LNCAP (cell line): ENCODE measurements around the gene KCNMA1.

Source experiments
- CTCF ChIP-seq: fragments of 450-650 bp; IDR thresholded peaks from 2 replicates; pipeline ENCODE4 v1.5.1; 2017; ENCODE audit warnings: mild to moderate bottlenecking

The KCNMA1 gene

DNA sequence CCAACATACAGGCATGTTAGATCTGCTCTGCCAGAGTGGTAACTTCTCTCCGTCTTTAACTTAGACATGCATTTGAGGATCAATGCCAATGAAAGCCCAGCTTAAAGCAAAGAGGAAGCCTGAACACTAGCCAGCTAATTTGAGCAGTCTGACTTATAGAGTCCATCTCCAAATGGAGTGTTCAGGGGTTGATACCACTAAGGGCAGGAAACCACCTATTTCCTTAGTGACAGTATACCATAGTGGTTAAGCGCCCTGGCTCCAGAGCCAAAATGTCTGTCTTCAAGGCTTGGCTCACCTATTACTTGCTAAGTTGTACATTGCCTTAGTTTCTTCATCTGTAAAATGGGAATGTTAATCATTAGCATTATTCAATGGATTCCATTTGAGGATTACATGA is 678.5 kb downstream of the KCNMA1 start:
- TF ChIP-seq CTCF: no peak

- no peak for TF ChIP-seq CTCF
Observed at GRCh38 chr10:76954838-76955237, 682.8 kb downstream of the KCNMA1 start.

GRCh38 chr10:76950354-76950753 is 687.3 kb downstream of the KCNMA1 start:
- TF ChIP-seq CTCF: no peak

DNA sequence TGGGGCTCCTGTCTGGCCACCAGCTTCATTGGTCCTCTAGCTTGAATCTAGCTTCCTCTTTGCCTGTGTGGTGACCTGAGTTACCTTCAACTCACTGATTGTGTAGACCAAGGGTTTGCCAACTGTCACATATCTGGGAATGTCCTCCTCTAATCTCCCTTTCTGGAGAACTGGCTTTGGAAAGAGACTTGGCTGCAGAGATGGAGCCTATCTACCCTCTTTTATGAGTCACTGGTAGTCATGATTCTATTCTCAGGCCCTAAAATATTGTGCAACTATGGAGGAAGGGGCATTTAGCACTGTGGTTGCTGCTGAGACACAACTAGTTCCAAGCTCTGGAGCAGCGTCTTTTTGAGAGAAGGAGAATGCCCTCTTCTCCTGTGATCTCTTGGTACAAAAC is 691.3 kb downstream of the KCNMA1 start:
- TF ChIP-seq CTCF: no peak

DNA sequence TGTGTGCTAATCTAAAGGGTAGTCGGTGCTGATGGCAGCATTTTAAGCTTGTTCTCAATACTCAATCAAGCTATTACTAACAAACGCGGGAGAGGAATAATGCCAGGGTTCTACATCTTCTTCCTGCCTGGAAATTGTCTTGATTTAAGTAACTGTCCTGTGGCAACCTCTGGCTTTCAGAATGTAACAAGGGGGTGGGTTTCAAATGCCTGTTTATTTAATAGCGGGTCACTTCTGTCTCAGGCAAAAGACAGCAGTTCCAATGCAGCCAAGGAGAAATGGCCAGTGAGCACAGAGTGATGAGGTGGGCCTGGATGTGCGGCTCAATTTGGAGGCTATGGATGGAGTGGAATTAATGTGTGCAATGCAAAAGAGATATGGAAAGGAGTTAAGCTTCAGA is 692.4 kb downstream of the KCNMA1 start:
- no peak for TF ChIP-seq CTCF

GRCh38 chr10:76944640-76945039 is 693.0 kb downstream of the KCNMA1 start:
- no peak for TF ChIP-seq CTCF

- TF ChIP-seq CTCF: no peak
Observed at GRCh38 chr10:76942628-76943416, 694.8 kb downstream of the KCNMA1 start.
